ENCODE measurements around the gene NUDT16. TPM values are rescaled to one million over a fixed set of nuclear protein-coding genes. Genes with fewer than 3 reads are reported as not detected.

NUDT16 gene
- total and polyA plus RNA-seq, 9 of the 15 experiments (the other 6 are each of a cell fraction or from before 2014, with no cell fraction given) = 1.5 to 11.4 (median 7.6) TPM

DNA sequence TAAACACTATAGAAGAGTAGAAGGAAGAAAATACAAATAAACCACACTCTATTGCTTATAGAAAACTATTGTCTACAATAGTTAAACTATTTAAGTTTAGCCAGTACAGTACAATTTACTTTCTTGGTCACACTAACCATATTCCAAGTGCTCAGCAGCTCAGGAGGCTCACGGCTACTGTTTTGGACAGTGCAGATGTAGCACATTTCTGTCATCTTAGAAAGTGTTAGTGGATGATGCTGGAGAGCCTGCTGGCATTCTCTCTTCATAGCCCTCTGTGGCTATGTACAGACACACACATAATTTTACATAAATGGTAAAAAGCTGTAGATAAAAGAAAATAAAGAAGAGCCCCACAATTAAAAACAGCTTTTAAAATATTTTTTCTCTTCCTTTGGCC lies 23.8 kb downstream of the NUDT16 start:
- Histone ChIP-seq H3K27me3 (ENCODE audit: control insufficient read depth in 2 of 2, insufficient read depth in 2 of 2, low read length in 2 of 2) (no peaks in the 10 kb centered on the region; a peak in 1 of 5 replicates), H3K27ac (ENCODE audit: extremely low read depth, low read depth, low read length) (no peak overlapping the region), H2AFZ (ENCODE audit: low read depth, low read length) (no peak overlapping the region), H3K9me3 (replicated peaks; ENCODE audit: control insufficient read depth, insufficient read depth, low read depth, low read length) (no peaks in the 10 kb centered on the region), H3K4me3 (no peak overlapping the region), H3K79me2 (ENCODE audit: control insufficient read depth, insufficient read depth, low read length) (no peaks in the 10 kb centered on the region), H3K36me3 (ENCODE audit: control insufficient read depth, insufficient read depth, low read length) (no peaks in the 10 kb centered on the region), H3K4me1 (replicated peaks in 1 of 2; ENCODE audit: control insufficient read depth in 2 of 2, insufficient read depth in 2 of 2, low read length in 2 of 2) (no peaks in the 10 kb centered on the region), H3K9me1 (ENCODE audit: control insufficient read depth, insufficient read depth, low read length) (no peaks in the 10 kb centered on the region), H3K9ac (ENCODE audit: insufficient read depth in 1 of 2, low read depth in 2 of 2, low read length in 2 of 2) (no peak overlapping the region), H3K4me2 (ENCODE audit: insufficient read depth, low read length) (no peak overlapping the region), H4K20me1 (replicated peaks; ENCODE audit: control insufficient read depth, insufficient read depth, low read length) (no peaks in the 10 kb centered on the region)
- ATAC-seq (no peak), DNase-seq (ENCODE audit: extremely low read depth in 1 of 4, low spot score in 3 of 4) (no peak), FAIRE-seq (no peak)
- intact Hi-C loops (cut with micrococcal nuclease) (no loop called here), in situ Hi-C loops (cut with MboI) (no loop called here)
- ChIA-PET POLR2A (no interaction called here), CTCF (ENCODE audit: low intra/inter-chr PET ratio) (no interaction called here)
- 0% methylated on average over 1 of the region's 1 CpG for WGBS (ENCODE audit: insufficient coverage, low coverage, missing lambda C conversion rate)
- no TSS peak for BruUV-seq (replicated peaks)
- TF ChIP-seq TSHZ1 (CRISPR knock-in tag; IDR thresholded peaks at IDR 0.05) = no peak
- TF ChIP-seq, protein P1, sequence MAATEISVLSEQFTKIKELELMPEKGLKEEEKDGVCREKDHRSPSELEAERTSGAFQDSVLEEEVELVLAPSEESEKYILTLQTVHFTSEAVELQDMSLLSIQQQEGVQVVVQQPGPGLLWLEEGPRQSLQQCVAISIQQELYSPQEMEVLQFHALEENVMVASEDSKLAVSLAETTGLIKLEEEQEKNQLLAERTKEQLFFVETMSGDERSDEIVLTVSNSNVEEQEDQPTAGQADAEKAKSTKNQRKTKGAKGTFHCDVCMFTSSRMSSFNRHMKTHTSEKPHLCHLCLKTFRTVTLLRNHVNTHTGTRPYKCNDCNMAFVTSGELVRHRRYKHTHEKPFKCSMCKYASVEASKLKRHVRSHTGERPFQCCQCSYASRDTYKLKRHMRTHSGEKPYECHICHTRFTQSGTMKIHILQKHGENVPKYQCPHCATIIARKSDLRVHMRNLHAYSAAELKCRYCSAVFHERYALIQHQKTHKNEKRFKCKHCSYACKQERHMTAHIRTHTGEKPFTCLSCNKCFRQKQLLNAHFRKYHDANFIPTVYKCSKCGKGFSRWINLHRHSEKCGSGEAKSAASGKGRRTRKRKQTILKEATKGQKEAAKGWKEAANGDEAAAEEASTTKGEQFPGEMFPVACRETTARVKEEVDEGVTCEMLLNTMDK (IDR thresholded peaks at IDR 0.05; ENCODE audit: borderline replicate concordance, insufficient read depth, low read depth, low read length, poor library complexity, severe bottlenecking) = no peak
- TF ChIP-seq, protein P2, sequence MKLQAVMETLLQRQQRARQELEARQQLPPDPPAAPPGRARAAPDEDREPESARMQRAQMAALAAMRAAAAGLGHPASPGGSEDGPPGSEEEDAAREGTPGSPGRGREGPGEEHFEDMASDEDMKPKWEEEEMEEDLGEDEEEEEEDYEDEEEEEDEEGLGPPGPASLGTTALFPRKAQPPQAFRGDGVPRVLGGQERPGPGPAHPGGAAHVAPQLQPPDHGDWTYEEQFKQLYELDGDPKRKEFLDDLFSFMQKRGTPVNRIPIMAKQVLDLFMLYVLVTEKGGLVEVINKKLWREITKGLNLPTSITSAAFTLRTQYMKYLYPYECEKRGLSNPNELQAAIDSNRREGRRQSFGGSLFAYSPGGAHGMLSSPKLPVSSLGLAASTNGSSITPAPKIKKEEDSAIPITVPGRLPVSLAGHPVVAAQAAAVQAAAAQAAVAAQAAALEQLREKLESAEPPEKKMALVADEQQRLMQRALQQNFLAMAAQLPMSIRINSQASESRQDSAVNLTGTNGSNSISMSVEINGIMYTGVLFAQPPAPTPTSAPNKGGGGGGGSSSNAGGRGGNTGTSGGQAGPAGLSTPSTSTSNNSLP (IDR thresholded peaks at IDR 0.05; ENCODE audit: borderline replicate concordance, low read depth, low read length) = no peak
- TF ChIP-seq E2F5 (CRISPR knock-in tag; IDR thresholded peaks at IDR 0.05) = no peak
- no peak for TF ChIP-seq TCF3 (CRISPR knock-in tag; IDR thresholded peaks at IDR 0.05)
- TF ChIP-seq ZNF174 (CRISPR knock-in tag; IDR thresholded peaks at IDR 0.05) = no peak
- TF ChIP-seq PCBP2 (IDR thresholded peaks at IDR 0.05; ENCODE audit: low read depth, low read length, poor library complexity, severe bottlenecking) = no peak
- no peak for TF ChIP-seq ZNF311 (CRISPR knock-in tag; IDR thresholded peaks at IDR 0.05)

Data from K562 (cell line).